ENCODE measurements around the gene GPR17. TPM values are rescaled to one million over a fixed set of nuclear protein-coding genes. Genes with fewer than 3 reads are reported as not detected.

Gene GPR17
- total RNA-seq, 1 donor from 2014 or later = 0.25 TPM

GRCh38 chr2:127676906-127677305 lies 31.0 kb downstream of the GPR17 start:
- intact Hi-C loops (cut with micrococcal nuclease) = no loop called here
- DNase-seq = peak; percentile 59
- peak; percentile 37 for ATAC-seq

GRCh38 chr2:127678531-127678930 lies 32.6 kb downstream of the GPR17 start:
- intact Hi-C loops (cut with micrococcal nuclease) = no loop called here
- ATAC-seq = no peak

GRCh38 chr2:127678991-127679390 lies 33.0 kb downstream of the GPR17 start:
- ATAC-seq (no peak), DNase-seq (peak; percentile 16)
- intact Hi-C loops (cut with micrococcal nuclease) = no loop called here

More at GRCh38 chr2:127678531-127678930, 32.6 kb downstream of the GPR17 start:
- peak; percentile 22 for DNase-seq

- no peak for ATAC-seq
- intact Hi-C loops (cut with micrococcal nuclease) = no loop called here
- peak; percentile 35 for DNase-seq
Measured at GRCh38 chr2:127679680-127680361, 33.9 kb downstream of the GPR17 start.

GRCh38 chr2:127680706-127681287 lies 34.8 kb downstream of the GPR17 start:
- DNase-seq (no peak), ATAC-seq (no peak)
- intact Hi-C loops (cut with micrococcal nuclease) = no loop called here

GRCh38 chr2:127681288-127681804 lies 35.4 kb downstream of the GPR17 start:
- intact Hi-C loops (cut with micrococcal nuclease) = no loop called here
- DNase-seq = peak; percentile 62

GRCh38 chr2:127681976-127682857 lies 36.3 kb downstream of the GPR17 start:
- intact Hi-C loops (cut with micrococcal nuclease) = no loop called here
- DNase-seq (no peak), ATAC-seq (no peak)

More at GRCh38 chr2:127681288-127681804, 35.4 kb downstream of the GPR17 start:
- ATAC-seq = peak; percentile 50

- no peak for DNase-seq
- ATAC-seq = no peak
- intact Hi-C loops (cut with micrococcal nuclease) = no loop called here
Measured at GRCh38 chr2:127683056-127683455, 37.1 kb downstream of the GPR17 start.

GRCh38 chr2:127683757-127684156 lies 37.8 kb downstream of the GPR17 start:
- intact Hi-C loops (cut with micrococcal nuclease) = no loop called here
- ATAC-seq = peak; percentile 54
- peak; percentile 38 for DNase-seq

- intact Hi-C loops (cut with micrococcal nuclease) = no loop called here
- no peak for DNase-seq
- ATAC-seq = no peak
Measured at GRCh38 chr2:127685410-127686080, 39.6 kb downstream of the GPR17 start.

GRCh38 chr2:127688405-127688804 lies 42.5 kb downstream of the GPR17 start:
- intact Hi-C loops (cut with micrococcal nuclease) = no loop called here
- DNase-seq (no peak), ATAC-seq (no peak)

- ATAC-seq = no peak
- intact Hi-C loops (cut with micrococcal nuclease) = no loop called here
- no peak for DNase-seq
Measured at GRCh38 chr2:127690696-127691095, 44.7 kb downstream of the GPR17 start.

- DNase-seq (peak; percentile 27), ATAC-seq (peak; percentile 12)
- intact Hi-C loops (cut with micrococcal nuclease) = no loop called here
Measured at GRCh38 chr2:127694986-127695385, 49.0 kb downstream of the GPR17 start.

GRCh38 chr2:127695491-127696472 lies 49.8 kb downstream of the GPR17 start:
- DNase-seq = peak; percentile 73

GRCh38 chr2:127697482-127698180 lies 51.7 kb downstream of the GPR17 start:
- intact Hi-C loops (cut with micrococcal nuclease) = no loop called here
- DNase-seq (peak; percentile 14), ATAC-seq (no peak)

More at GRCh38 chr2:127695491-127696472, 49.8 kb downstream of the GPR17 start:
- intact Hi-C loops (cut with micrococcal nuclease) = no loop called here
- peak; percentile 82 for ATAC-seq

GRCh38 chr2:127698553-127699355 lies 52.8 kb downstream of the GPR17 start:
- intact Hi-C loops (cut with micrococcal nuclease) = no loop called here

More at GRCh38 chr2:127698553-127699355, 52.8 kb downstream of the GPR17 start:
- DNase-seq (peak; percentile 22), ATAC-seq (no peak)
